Testis (tissue), 3 donors: Measurements from ENCODE around the gene SESTD1. TPM values are rescaled to one million over a fixed set of nuclear protein-coding genes. Genes with fewer than 3 reads are reported as not detected.

ENCODE experiments used
- DNase-seq: peaks from one replicate; pipeline ENCODE4 v3.0.0-alpha.2; 2019
- H3K27ac ChIP-seq, 2 donors: fragments of 200-600 bp; sonication (generic); one replicate each; pipeline ENCODE4 v1.5.1; 2019
- H3K27me3 ChIP-seq: fragments of 200-600 bp; sonication (generic); one replicate; pipeline ENCODE4 v1.5.1; 2019
- H3K36me3 ChIP-seq: fragments of 200-600 bp; sonication (generic); one replicate; pipeline ENCODE4 v1.5.1; 2017; ENCODE audit warnings: low read depth; ENCODE audit errors: missing control alignments
- H3K4me1 ChIP-seq: fragments of 200-600 bp; sonication (generic); one replicate; pipeline ENCODE4 v1.5.1; 2019
- H3K4me3 ChIP-seq, 2 donors: fragments of 200-600 bp; sonication (generic); one replicate each; pipeline ENCODE4 v1.5.1; 2017 to 2019
- H3K9me3 ChIP-seq: fragments of 200-600 bp; sonication (generic); one replicate; pipeline ENCODE4 v1.5.1; 2017
- CTCF ChIP-seq, 3 experiments: fragments of 450-650 bp in 2 of 3; fragments of 200-600 bp in 1 of 3; sonication (generic) in 1 of 3; IDR thresholded peaks; one replicate each; pipeline ENCODE4 v1.5.1; 2016 to 2019; ENCODE audit warnings: antibody characterized with exemption in 3 of 3, mild to moderate bottlenecking in 2 of 3, moderate library complexity in 1 of 3
- POLR2A ChIP-seq: fragments of 450-650 bp; IDR thresholded peaks from one replicate; pipeline ENCODE4 v1.6.1; 2017; ENCODE audit warnings: antibody characterized with exemption, mild to moderate bottlenecking, moderate library complexity
- WGBS, 2 donors: methylation state at CpG; one replicate each; pipeline ENCODE4 v1.1.5; 2018; 5-methylcytosine and 5-hydroxymethylcytosine counted together
- intact Hi-C: fragments of 100-400 bp; cut with DNase I; formaldehyde crosslinking; loops from one replicate; pipeline ENCODE4 v1.15.1; 2023; ENCODE audit warnings: low total_unique reads
- polyA plus RNA-seq: library from polyadenylated mRNA; stranded (reverse); fragments of 350-450 nt; fragmentation: Illumina TruSeq; extraction: RNeasy Lipid Tissue Mini Kit (QIAGEN cat#74804); gene quantifications from one replicate; pipeline ENCODE4 v1.2.3, GENCODE V29; 2014; ENCODE audit warnings: low read depth, low replicate concordance; ENCODE audit not compliant: insufficient read depth
- total RNA-seq, 2 donors: library from RNA; depleted of rRNA; stranded (reverse); fragments of >200 nt; gene quantifications; one replicate each; pipeline ENCODE4 v1.2.3, GENCODE V29; 2016

Gene SESTD1
- total and polyA plus RNA-seq, 3 donors from 2014 or later, result 50.0 to 94.5 (median 56.1) TPM

DNA sequence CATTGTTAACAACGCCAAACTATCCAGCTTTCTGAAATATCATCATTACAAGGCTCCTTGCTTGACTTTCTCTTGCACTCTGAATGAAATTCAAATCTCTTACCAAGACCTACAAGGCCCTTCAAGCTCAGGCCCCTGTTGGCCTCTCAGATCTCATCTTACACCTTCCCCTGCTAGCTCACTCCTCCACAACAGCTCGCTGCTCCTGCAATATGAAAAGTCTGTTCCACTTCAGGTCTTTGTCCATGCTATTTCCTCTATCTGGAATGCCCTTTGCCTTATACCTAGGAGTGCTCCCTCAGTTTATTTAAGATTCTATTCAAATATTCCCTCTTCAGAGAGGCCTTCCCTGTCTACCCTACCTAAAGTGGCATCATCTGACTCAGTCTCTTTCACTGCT lies 91.7 kb downstream of the SESTD1 start:
- intact Hi-C loops, result no loop called here

DNA sequence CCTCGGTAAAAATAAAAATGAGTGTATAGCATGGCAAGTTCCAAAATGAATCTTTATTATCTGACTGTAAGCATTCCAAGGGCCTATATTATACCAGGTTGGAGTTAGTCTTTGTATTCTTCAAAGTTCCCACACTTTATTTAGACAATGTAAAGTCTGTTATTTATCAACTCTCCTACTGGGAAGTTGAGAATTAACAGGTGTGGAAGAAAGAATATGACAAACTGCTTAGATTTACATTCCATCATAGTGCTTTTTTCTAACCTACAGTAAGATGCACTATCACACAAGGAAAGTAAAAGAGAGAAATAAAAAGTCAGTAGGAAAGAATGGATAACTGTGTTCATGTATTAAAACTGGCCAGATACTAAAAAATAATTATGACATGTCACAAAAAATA lies 93.3 kb downstream of the SESTD1 start:
- no peak overlapping the region for H3K4me3 ChIP-seq
- intact Hi-C loops, result no loop called here
- WGBS, 2 donors, result 82 to 87% methylated on average over 1 of the region's 1 CpG
- no peaks in the 10 kb centered on the region for H3K4me1 ChIP-seq
- H3K36me3 ChIP-seq, result no peaks in the 10 kb centered on the region
- no peak for TF ChIP-seq CTCF (IDR thresholded peaks at IDR 0.05)
- no peak for TF ChIP-seq POLR2A
- no peak overlapping the region for H3K27ac ChIP-seq
- no peak for DNase-seq
- H3K9me3 ChIP-seq, result no peaks in the 10 kb centered on the region
- no peaks in the 10 kb centered on the region for H3K27me3 ChIP-seq

More for the DNA sequence above, 91.7 kb downstream of the SESTD1 start:
- Histone ChIP-seq H3K36me3 (no peaks in the 10 kb centered on the region), H3K4me1 (no peaks in the 10 kb centered on the region), H3K9me3 (no peaks in the 10 kb centered on the region), H3K27me3 (no peaks in the 10 kb centered on the region), H3K27ac (no peak overlapping the region), H3K4me3 (no peak overlapping the region)
- TF ChIP-seq POLR2A, result no peak
- no peak for TF ChIP-seq CTCF (IDR thresholded peaks at IDR 0.05)
- 96 to 100% methylated on average over 2 of the region's 2 CpGs for WGBS, 2 donors
- no peak for DNase-seq

- Histone ChIP-seq H3K4me3 (no peak overlapping the region), H3K36me3 (no peaks in the 10 kb centered on the region), H3K9me3 (no peaks in the 10 kb centered on the region), H3K27ac (no peak overlapping the region), H3K27me3 (no peaks in the 10 kb centered on the region), H3K4me1 (no peaks in the 10 kb centered on the region)
- 88% methylated on average over 1 of the region's 1 CpG for WGBS, 2 donors
- TF ChIP-seq POLR2A (no peak), CTCF (IDR thresholded peaks at IDR 0.05) (no peak)
- DNase-seq, result no peak
- intact Hi-C loops, result no loop called here
These were observed 93.7 kb downstream of the SESTD1 start for GRCh38 chr2:179170901-179171300.

DNA sequence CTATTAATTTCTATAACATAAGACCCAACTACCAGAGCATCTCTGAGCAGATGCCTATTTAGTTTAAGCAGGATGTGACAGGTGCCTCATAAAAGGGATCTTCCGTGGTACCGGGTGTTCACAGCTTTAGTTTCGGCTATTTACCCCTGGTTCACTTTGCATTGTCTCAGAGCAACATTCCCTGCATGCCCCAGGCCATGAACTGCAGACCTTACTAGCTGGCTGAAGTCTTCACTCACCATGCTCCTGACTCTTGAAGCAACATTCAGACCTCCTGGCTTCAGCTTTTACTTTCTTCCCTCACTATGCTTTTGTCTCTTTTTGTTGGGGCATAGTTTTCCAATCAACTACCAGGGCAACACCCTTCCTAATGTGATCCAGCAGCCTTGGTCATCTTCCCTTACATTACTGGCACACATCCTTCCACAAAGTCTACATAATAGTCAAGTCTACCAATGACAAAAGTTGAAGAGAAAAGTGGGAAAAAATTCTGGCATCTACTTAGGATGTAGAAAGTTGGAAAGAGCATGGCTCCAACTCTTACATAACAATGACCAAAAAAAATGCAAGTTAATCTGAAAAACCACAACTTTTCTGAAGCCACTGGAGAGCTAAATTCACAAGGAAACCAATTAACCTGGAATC lies 99.2 kb downstream of the SESTD1 start:
- no peak for DNase-seq
- no peaks in the 10 kb centered on the region for H3K36me3 ChIP-seq
- WGBS, 2 donors, result 88 to 90% methylated on average over 3 of the region's 3 CpGs

More for the DNA sequence above, 99.2 kb downstream of the SESTD1 start:
- no peak overlapping the region for H3K4me3 ChIP-seq
- no peaks in the 10 kb centered on the region for H3K9me3 ChIP-seq
- no peak overlapping the region for H3K27ac ChIP-seq
- no peaks in the 10 kb centered on the region for H3K27me3 ChIP-seq
- intact Hi-C loops, result no loop called here
- TF ChIP-seq CTCF (IDR thresholded peaks at IDR 0.05) (no peak), POLR2A (no peak)
- H3K4me1 ChIP-seq, result no peaks in the 10 kb centered on the region
